Neural cell (in vitro differentiated cells): ENCODE results near the gene TBC1D2. TPM values are rescaled to one million over a fixed set of nuclear protein-coding genes. Genes with fewer than 3 reads are reported as not detected.

Experiments used
- H2AFZ ChIP-seq: fragments of 200-600, 300-800 bp; sonication (generic), shearing (Covaris generic); 2 replicates; pipeline ENCODE4 v1.6.0; 2014; ENCODE audit warnings: low read depth, mild to moderate bottlenecking, antibody characterized with exemption, low read length, moderate library complexity
- H3F3A ChIP-seq: fragments of 200-600 bp; shearing (Covaris generic); 2 replicates; pipeline ENCODE4 v1.6.1; 2016; ENCODE audit warnings: mild to moderate bottlenecking, moderate library complexity, mixed read lengths, antibody characterized with exemption, low read length; ENCODE audit not compliant: insufficient read depth, poor library complexity, severe bottlenecking
- H3K27ac ChIP-seq: fragments of 200-600, 300-800 bp; sonication (generic), shearing (Covaris generic); 2 replicates; pipeline ENCODE4 v1.5.1; 2014; ENCODE audit warnings: mild to moderate bottlenecking, low read length, moderate library complexity
- H3K27me3 ChIP-seq: fragments of 300-800, 200-600 bp; sonication (generic), shearing (Covaris generic); 2 replicates; pipeline ENCODE4 v1.6.0; 2014; ENCODE audit warnings: mild to moderate bottlenecking, low read depth, low read length, moderate library complexity; ENCODE audit not compliant: insufficient read depth
- H3K36me3 ChIP-seq: fragments of 300-800, 200-600 bp; sonication (generic), shearing (Covaris generic); 2 replicates; pipeline ENCODE4 v1.5.1; 2014; ENCODE audit warnings: mild to moderate bottlenecking, antibody characterized with exemption, low read length, moderate library complexity; ENCODE audit not compliant: insufficient read depth
- H3K4me2 ChIP-seq: fragments of 300-800, 200-600 bp; sonication (generic), shearing (Covaris generic); 2 replicates; pipeline ENCODE4 v1.6.0; 2014; ENCODE audit warnings: mild to moderate bottlenecking, low read length
- H3K4me3 ChIP-seq: fragments of 300-800, 200-600 bp; sonication (generic), shearing (Covaris generic); 2 replicates; pipeline ENCODE4 v1.5.1; 2014; ENCODE audit warnings: mild to moderate bottlenecking, low read length, moderate library complexity
- H3K79me2 ChIP-seq: fragments of 200-600 bp; shearing (Covaris generic); replicated peaks from 2 replicates; pipeline ENCODE4 v1.6.0; 2014; ENCODE audit warnings: mild to moderate bottlenecking, low read length, moderate library complexity; ENCODE audit not compliant: insufficient read depth
- H3K9ac ChIP-seq: fragments of 300-800, 200-600 bp; sonication (generic), shearing (Covaris generic); 2 replicates; pipeline ENCODE4 v1.6.1; 2016; ENCODE audit warnings: mild to moderate bottlenecking, low read length, mixed read lengths
- H3K9me2 ChIP-seq: fragments of 200-600 bp; shearing (Covaris generic); 2 replicates; pipeline ENCODE4 v1.6.1; 2016; ENCODE audit warnings: mild to moderate bottlenecking, low read length, mixed read lengths; ENCODE audit not compliant: insufficient read depth
- H3K9me3 ChIP-seq: fragments of 200-600, 300-800 bp; sonication (generic), shearing (Covaris generic); 2 replicates; pipeline ENCODE4 v1.6.1; 2016; ENCODE audit warnings: mild to moderate bottlenecking, mixed run types, low read length, moderate library complexity, mixed read lengths
- H4K20me1 ChIP-seq: fragments of 200-600 bp; shearing (Covaris generic); 2 replicates; pipeline ENCODE4 v1.6.1; 2016; ENCODE audit warnings: mild to moderate bottlenecking, mixed run types; ENCODE audit not compliant: insufficient read depth
- CTCF ChIP-seq: fragments of 450-650 bp; IDR thresholded peaks from 2 replicates; pipeline ENCODE4 v1.5.1; 2014; ENCODE audit warnings: antibody characterized with exemption, mild to moderate bottlenecking, moderate library complexity; ENCODE audit not compliant: poor library complexity, severe bottlenecking
- EP300 ChIP-seq: fragments of 450-650 bp; conservative IDR thresholded peaks from 2 replicates; pipeline ENCODE4 v1.6.1; 2014; ENCODE audit warnings: antibody characterized with exemption, mild to moderate bottlenecking, moderate library complexity; ENCODE audit not compliant: poor library complexity, severe bottlenecking
- EZH2 ChIP-seq: fragments of 200-600, 300-800 bp; shearing (Covaris generic), sonication (generic); IDR thresholded peaks from 2 replicates; pipeline ENCODE4 v1.6.1; 2014; ENCODE audit warnings: antibody characterized with exemption, low read length, borderline replicate concordance, mild to moderate bottlenecking; ENCODE audit not compliant: insufficient read depth, poor library complexity, severe bottlenecking
- MXI1 ChIP-seq: fragments of 450-650 bp; conservative IDR thresholded peaks from 2 replicates; pipeline ENCODE4 v1.6.1; 2014; ENCODE audit warnings: antibody characterized with exemption, mild to moderate bottlenecking; ENCODE audit not compliant: poor library complexity, severe bottlenecking
- POLR2AphosphoS5 ChIP-seq: IDR thresholded peaks from 2 replicates; pipeline ENCODE4 v1.6.1; 2012
- RAD21 ChIP-seq: fragments of 450-650 bp; conservative IDR thresholded peaks from 2 replicates; pipeline ENCODE4 v1.6.1; 2014; ENCODE audit warnings: antibody characterized with exemption, mild to moderate bottlenecking, moderate library complexity
- SMC3 ChIP-seq: fragments of 450-650 bp; conservative IDR thresholded peaks from 2 replicates; pipeline ENCODE4 v1.6.1; 2014; ENCODE audit warnings: antibody characterized with exemption, mild to moderate bottlenecking, moderate library complexity; ENCODE audit not compliant: poor library complexity
- TAF1 ChIP-seq: IDR thresholded peaks from 2 replicates; pipeline ENCODE4 v1.6.1; 2012; ENCODE audit warnings: low read depth
- polyA plus RNA-seq: library from polyadenylated mRNA; depleted of rRNA; stranded (reverse); fragments of >200 nt; gene quantifications from 2 replicates; pipeline ENCODE4 v1.2.3, GENCODE V29; 2014
- TF ChIP-seq, protein P1 (sequence below): IDR thresholded peaks from 2 replicates; pipeline ENCODE4 v1.6.1; 2012; ENCODE audit warnings: borderline replicate concordance

TBC1D2 gene
- polyA plus RNA-seq, 1 donor from 2014 or later = 4.1 TPM

DNA sequence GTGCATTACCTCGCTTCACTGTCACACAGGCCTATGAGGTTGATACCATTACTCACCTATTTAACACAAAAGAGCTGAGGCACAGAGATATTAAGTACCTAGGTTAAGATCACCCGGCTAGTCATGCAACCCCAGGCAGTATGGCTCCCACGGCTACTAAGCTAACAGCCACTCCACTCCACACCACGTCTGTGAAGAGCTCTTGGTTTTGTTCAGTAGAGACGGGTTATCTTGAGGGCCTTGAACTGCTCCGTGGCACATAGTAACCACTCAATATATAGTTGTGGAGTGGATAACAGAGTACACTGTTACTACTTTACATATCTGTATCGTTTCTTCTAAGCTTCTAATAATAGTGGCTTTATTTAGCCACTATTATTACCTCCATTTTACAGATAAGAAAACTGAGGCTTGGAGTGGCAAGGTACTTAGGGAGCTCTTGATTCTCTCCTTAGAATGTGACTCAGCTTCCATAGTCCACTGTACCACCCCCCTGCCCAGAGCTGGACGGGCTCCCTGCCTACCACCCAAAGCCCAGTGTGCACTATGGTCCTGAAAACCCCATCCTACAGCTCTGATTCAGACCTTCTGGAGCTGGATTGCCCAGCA, 62.0 kb downstream of the TBC1D2 start:
- no peaks in the 10 kb centered on the region for H3K36me3 ChIP-seq
- no peak for TF ChIP-seq EP300
- no peak for TF ChIP-seq POLR2AphosphoS5
- H3K27me3 ChIP-seq = peaks cover 8% of the 10 kb centered on the region
- H3K9ac ChIP-seq = peak overlapping the region; percentile 73
- peak overlapping the region; percentile 39 for H3K4me2 ChIP-seq
- H4K20me1 ChIP-seq = no peaks in the 10 kb centered on the region
- no peaks in the 10 kb centered on the region for H3K79me2 ChIP-seq
- H3K27ac ChIP-seq = peak overlapping the region; percentile 52
- H3K4me3 ChIP-seq = peak overlapping the region; percentile 82
- no peaks in the 10 kb centered on the region for H3K9me2 ChIP-seq
- no peaks in the 10 kb centered on the region for H3K9me3 ChIP-seq
- no peaks in the 10 kb centered on the region for H3F3A ChIP-seq
- H2AFZ ChIP-seq = peak overlapping the region; percentile 45

DNA sequence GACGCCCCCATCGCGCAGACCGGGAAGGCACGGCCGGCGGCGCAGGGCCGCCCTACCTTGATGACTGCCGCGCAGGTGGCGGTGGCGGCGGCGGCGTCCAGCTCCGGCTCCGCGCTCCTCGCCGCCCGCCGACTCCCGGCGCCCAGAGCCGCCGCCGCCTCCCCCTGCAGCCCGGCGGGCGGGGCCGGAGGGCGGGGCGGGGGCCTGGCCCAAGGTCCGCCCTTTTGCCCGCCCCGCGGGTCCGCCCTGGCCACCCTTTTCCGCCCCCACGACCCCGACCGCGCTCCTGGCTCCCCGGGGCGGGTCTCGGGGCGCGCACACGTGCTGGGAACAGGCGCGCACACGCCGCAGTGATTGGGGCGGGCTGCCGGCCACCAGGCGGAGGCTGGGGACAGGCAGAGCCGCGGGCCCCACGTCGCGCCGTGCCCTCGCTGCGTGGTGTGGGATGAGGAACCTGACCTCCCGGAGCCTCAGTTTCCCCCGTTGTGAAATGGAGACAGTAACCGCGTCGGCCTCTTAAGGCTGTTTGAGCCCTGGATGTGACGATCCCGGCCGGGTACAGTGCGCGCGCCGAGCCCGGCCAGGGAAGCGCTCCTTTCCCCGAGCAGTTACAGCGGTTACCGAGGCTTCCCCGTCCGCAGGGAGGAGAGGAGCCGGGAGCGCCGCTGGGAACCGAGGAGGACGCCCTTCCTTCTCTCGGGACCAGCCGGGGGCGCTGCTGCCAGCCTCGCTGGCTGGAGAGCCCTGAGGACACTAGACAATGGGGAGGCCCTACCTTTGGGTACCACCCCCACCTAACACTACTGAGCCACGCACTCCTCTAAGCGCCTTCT, 62.7 kb downstream of the TBC1D2 start, which contains the start of gene CORO2A:
Gene CORO2A (minus strand): TSS at position 135 of the 833 bp plus-strand sequence. CDS start 34,977 bp downstream, outside the sequence.
- peak within 1 kb of the TSS; percentile 82 for H3K4me3 ChIP-seq
- peaks cover 8% of the 10 kb centered on the region for H3K27me3 ChIP-seq
- TF ChIP-seq RAD21 (peak; percentile 29), EP300 (no peak), EZH2 (no peak), CTCF (peak; percentile 66), POLR2AphosphoS5 (peak; percentile 61), MXI1 (peak; percentile 72), SMC3 (peak; percentile 47), TAF1 (no peak)
- TF ChIP-seq, protein P1, sequence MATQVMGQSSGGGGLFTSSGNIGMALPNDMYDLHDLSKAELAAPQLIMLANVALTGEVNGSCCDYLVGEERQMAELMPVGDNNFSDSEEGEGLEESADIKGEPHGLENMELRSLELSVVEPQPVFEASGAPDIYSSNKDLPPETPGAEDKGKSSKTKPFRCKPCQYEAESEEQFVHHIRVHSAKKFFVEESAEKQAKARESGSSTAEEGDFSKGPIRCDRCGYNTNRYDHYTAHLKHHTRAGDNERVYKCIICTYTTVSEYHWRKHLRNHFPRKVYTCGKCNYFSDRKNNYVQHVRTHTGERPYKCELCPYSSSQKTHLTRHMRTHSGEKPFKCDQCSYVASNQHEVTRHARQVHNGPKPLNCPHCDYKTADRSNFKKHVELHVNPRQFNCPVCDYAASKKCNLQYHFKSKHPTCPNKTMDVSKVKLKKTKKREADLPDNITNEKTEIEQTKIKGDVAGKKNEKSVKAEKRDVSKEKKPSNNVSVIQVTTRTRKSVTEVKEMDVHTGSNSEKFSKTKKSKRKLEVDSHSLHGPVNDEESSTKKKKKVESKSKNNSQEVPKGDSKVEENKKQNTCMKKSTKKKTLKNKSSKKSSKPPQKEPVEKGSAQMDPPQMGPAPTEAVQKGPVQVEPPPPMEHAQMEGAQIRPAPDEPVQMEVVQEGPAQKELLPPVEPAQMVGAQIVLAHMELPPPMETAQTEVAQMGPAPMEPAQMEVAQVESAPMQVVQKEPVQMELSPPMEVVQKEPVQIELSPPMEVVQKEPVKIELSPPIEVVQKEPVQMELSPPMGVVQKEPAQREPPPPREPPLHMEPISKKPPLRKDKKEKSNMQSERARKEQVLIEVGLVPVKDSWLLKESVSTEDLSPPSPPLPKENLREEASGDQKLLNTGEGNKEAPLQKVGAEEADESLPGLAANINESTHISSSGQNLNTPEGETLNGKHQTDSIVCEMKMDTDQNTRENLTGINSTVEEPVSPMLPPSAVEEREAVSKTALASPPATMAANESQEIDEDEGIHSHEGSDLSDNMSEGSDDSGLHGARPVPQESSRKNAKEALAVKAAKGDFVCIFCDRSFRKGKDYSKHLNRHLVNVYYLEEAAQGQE = no peak
- H3K27ac ChIP-seq = peak within 1 kb of the TSS; percentile 52
- no peaks in the 10 kb centered on the region for H3K9me3 ChIP-seq
- no peaks in the 10 kb centered on the region for H3K79me2 ChIP-seq
- H3K9me2 ChIP-seq = no peaks in the 10 kb centered on the region
- no peaks in the 10 kb centered on the region for H3F3A ChIP-seq
- H3K9ac ChIP-seq = peak within 1 kb of the TSS; percentile 73
- peak within 1 kb of the TSS; percentile 39 for H3K4me2 ChIP-seq
- H4K20me1 ChIP-seq = no peaks in the 10 kb centered on the region
- no peaks in the 10 kb centered on the region for H3K36me3 ChIP-seq
- peak within 1 kb of the TSS; percentile 45 for H2AFZ ChIP-seq
